ENCODE data around the gene DACT1. TPM values are rescaled to one million over a fixed set of nuclear protein-coding genes. Genes with fewer than 3 reads are reported as not detected.

DACT1 gene
- total RNA-seq, 2 experiments from 2014 or later = not detected

DNA sequence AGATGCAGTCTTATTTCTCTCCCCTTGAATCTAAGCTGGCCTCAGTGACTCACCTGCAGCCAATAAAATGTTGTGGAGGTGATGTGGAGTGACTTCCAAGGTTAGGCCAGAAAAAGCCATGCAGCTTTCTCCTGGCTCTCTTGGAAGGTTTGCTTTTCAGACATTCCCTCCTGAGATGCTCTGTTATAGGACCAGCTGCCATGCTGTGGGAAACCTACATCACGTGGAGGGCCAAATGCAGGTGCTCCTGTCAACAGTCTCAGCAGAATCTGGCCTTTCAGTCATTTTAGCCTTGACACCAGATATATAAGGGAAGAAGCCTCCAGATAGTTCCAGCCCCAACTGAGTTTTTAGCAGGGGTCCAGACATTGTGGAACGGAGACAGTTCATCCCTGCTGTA lies 38.1 kb upstream of the DACT1 start:
- Histone ChIP-seq H3K9me3 (ENCODE audit: low read length) (no peaks in the 10 kb centered on the region), H3K4me1 (ENCODE audit: insufficient read depth, low read length, poor library complexity, severe bottlenecking) (no peaks in the 10 kb centered on the region), H3K4me2 (ENCODE audit: low read length) (no peak overlapping the region), H3K4me3 (ENCODE audit: low read depth, low read length, poor library complexity, severe bottlenecking) (no peak overlapping the region), H3K36me3 (ENCODE audit: insufficient read depth, low read length) (no peaks in the 10 kb centered on the region), H3K27ac (ENCODE audit: low read depth, low read length, poor library complexity, severe bottlenecking) (no peak overlapping the region), H3K79me2 (ENCODE audit: insufficient read depth, low read depth, low read length) (no peaks in the 10 kb centered on the region), H3K9me2 (ENCODE audit: insufficient read depth, low read length) (no peaks in the 10 kb centered on the region), H4K20me1 (ENCODE audit: insufficient read depth, low read length) (no peaks in the 10 kb centered on the region), H2AFZ (ENCODE audit: low read length) (no peak overlapping the region)
- ChIA-PET CTCF (ENCODE audit: unreplicated experiment) (interaction anchor here (0.6 kb wide), 1 partner anchor 123 kb away, joined by 3 read pairs; no protein-coding TSS in a partner anchor), POLR2A (no interaction called here)
- DNase-seq (ENCODE audit: low spot score) = no peak
- intact Hi-C loops (cut with micrococcal nuclease; ENCODE audit: unreplicated experiment) = no loop called here
- TF ChIP-seq, protein P1, sequence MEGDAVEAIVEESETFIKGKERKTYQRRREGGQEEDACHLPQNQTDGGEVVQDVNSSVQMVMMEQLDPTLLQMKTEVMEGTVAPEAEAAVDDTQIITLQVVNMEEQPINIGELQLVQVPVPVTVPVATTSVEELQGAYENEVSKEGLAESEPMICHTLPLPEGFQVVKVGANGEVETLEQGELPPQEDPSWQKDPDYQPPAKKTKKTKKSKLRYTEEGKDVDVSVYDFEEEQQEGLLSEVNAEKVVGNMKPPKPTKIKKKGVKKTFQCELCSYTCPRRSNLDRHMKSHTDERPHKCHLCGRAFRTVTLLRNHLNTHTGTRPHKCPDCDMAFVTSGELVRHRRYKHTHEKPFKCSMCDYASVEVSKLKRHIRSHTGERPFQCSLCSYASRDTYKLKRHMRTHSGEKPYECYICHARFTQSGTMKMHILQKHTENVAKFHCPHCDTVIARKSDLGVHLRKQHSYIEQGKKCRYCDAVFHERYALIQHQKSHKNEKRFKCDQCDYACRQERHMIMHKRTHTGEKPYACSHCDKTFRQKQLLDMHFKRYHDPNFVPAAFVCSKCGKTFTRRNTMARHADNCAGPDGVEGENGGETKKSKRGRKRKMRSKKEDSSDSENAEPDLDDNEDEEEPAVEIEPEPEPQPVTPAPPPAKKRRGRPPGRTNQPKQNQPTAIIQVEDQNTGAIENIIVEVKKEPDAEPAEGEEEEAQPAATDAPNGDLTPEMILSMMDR (conservative IDR thresholded peaks at IDR 0.05; ENCODE audit: low read length) = no peak
- no peak for TF ChIP-seq EZH2phosphoT487 (IDR thresholded peaks at IDR 0.05; ENCODE audit: borderline replicate concordance, low read depth, low read length)
- BruUV-seq (replicated peaks) = no TSS peak

DNA sequence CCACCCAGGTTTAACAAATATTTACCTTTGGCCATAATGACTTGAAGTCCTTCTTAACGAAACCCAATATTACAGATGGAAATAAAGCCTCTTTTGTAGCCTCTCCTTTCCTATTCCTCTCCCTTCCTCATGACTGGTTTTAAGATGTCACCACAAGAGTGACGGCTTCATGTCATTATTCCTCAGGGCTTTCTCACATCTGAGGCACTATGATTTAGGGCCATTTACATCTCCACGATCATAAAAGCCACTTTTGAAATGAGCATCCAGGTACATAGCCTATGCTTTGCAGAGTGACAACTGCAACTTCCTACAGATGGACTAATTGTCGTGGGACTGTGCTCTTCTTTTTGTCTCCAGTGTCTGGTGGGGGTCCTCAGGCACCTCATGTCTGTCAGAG lies 32.3 kb upstream of the DACT1 start:
- no peak overlapping the region for H2AFZ ChIP-seq (ENCODE audit: low read length)
- H3K4me2 ChIP-seq (ENCODE audit: low read length) = no peak overlapping the region
- CTCF ChIA-PET (ENCODE audit: unreplicated experiment) = no interaction called here
- POLR2A ChIA-PET = no interaction called here
- no peaks in the 10 kb centered on the region for H3K4me1 ChIP-seq (ENCODE audit: insufficient read depth, low read length, poor library complexity, severe bottlenecking)
- no peaks in the 10 kb centered on the region for H4K20me1 ChIP-seq (ENCODE audit: insufficient read depth, low read length)
- no peaks in the 10 kb centered on the region for H3K9me2 ChIP-seq (ENCODE audit: insufficient read depth, low read length)
- BruUV-seq (replicated peaks) = no TSS peak
- no peaks in the 10 kb centered on the region for H3K9me3 ChIP-seq (ENCODE audit: low read length)
- no peak for DNase-seq (ENCODE audit: low spot score)
- no peaks in the 10 kb centered on the region for H3K79me2 ChIP-seq (ENCODE audit: insufficient read depth, low read depth, low read length)
- no peak overlapping the region for H3K4me3 ChIP-seq (ENCODE audit: low read depth, low read length, poor library complexity, severe bottlenecking)
- intact Hi-C loops (cut with micrococcal nuclease; ENCODE audit: unreplicated experiment) = no loop called here
- TF ChIP-seq, protein P1 (conservative IDR thresholded peaks at IDR 0.05; ENCODE audit: low read length) = no peak
- TF ChIP-seq EZH2phosphoT487 (IDR thresholded peaks at IDR 0.05; ENCODE audit: borderline replicate concordance, low read depth, low read length) = no peak
- no peak overlapping the region for H3K27ac ChIP-seq (ENCODE audit: low read depth, low read length, poor library complexity, severe bottlenecking)
- no peaks in the 10 kb centered on the region for H3K36me3 ChIP-seq (ENCODE audit: insufficient read depth, low read length)

DNA sequence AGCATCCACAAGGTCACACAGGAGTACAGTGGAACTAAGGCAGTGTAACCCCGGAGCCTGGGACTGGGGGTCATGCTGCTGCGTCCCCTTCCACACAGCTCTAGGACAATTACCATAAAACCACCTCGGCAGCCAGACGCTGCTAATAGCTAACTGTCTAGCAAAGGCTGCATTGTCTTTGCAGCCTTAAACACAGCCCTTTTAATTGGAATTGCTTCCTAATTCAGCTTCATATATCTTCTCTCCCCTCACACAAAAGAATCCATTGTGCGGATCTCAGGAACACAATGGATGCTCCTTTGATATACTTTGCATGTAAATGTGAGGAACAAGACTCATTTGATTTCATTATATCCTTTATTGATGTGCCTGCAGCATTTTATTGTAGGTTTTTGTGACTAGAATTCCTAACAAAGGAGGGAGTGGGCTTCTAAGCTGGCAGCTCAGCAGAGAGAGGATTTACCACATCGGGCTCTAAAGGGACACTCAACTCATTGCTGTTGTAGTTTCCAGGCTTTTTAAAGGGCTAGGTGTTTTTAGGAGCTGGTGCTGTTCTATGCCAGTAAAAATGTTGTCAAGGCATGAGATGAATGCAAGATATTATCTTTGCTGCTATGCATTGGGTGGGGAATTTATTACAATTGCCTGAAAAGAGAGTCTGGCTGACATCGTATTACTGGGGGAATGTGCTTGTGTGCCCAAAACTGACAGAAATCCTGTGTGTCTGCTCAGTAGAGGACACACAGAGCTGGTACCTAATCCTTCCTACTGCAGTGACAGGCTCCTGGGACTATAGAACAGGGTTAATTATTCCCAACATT lies 30.4 kb upstream of the DACT1 start:
- Histone ChIP-seq H3K9me2 (ENCODE audit: insufficient read depth, low read length) (no peaks in the 10 kb centered on the region), H4K20me1 (ENCODE audit: insufficient read depth, low read length) (no peaks in the 10 kb centered on the region), H3K27ac (ENCODE audit: low read depth, low read length, poor library complexity, severe bottlenecking) (no peak overlapping the region), H3K4me2 (ENCODE audit: low read length) (no peak overlapping the region), H3K36me3 (ENCODE audit: insufficient read depth, low read length) (no peaks in the 10 kb centered on the region), H2AFZ (ENCODE audit: low read length) (no peak overlapping the region), H3K79me2 (ENCODE audit: insufficient read depth, low read depth, low read length) (no peaks in the 10 kb centered on the region), H3K4me3 (ENCODE audit: low read depth, low read length, poor library complexity, severe bottlenecking) (no peak overlapping the region), H3K4me1 (ENCODE audit: insufficient read depth, low read length, poor library complexity, severe bottlenecking) (no peaks in the 10 kb centered on the region), H3K9me3 (ENCODE audit: low read length) (no peaks in the 10 kb centered on the region)
- ChIA-PET POLR2A (no interaction called here), CTCF (ENCODE audit: unreplicated experiment) (no interaction called here)
- DNase-seq (ENCODE audit: low spot score) = no peak
- no TSS peak for BruUV-seq (replicated peaks)
- intact Hi-C loops (cut with micrococcal nuclease; ENCODE audit: unreplicated experiment) = no loop called here
- TF ChIP-seq, protein P1 (conservative IDR thresholded peaks at IDR 0.05; ENCODE audit: low read length) = no peak
- TF ChIP-seq EZH2phosphoT487 (IDR thresholded peaks at IDR 0.05; ENCODE audit: borderline replicate concordance, low read depth, low read length) = no peak

All from OCI-LY7 (cell line).